Activated CD8-positive, alpha-beta memory T cell treated with anti-CD3 and anti-CD28 coated beads, Interleukin-2, amount 10 ng/mL, durations not matched to agents 7 days and 5 days (primary cell): ENCODE results near the gene MS4A6E. TPM values are rescaled to one million over a fixed set of nuclear protein-coding genes. Genes with fewer than 3 reads are reported as not detected.

Source experiments
- ATAC-seq: fragments of 150-1000 bp; cut with Tn5 transposase; one replicate; pipeline ENCODE4 v1.10.0; 2021; ENCODE audit warnings: moderate library complexity
- CTCF ChIA-PET: fragments of 350-600 bp; sonication (Branson Sonifier 250); formaldehyde crosslinking; loops from one replicate; lab custom pipeline; 2021; ENCODE audit warnings: antibody characterized with exemption; lab: Charles Lee
- DNase-seq: peaks from one replicate; pipeline ENCODE4 v3.0.0-alpha.2; 2020
- H3K27ac Mint-ChIP-seq: one replicate; pipeline ENCODE4 v1.8.0; 2021; ENCODE audit warnings: mild to moderate bottlenecking, mixed read lengths
- H3K27me3 Mint-ChIP-seq: one replicate; pipeline ENCODE4 v1.8.0; 2021; ENCODE audit warnings: mixed read lengths
- H3K36me3 Mint-ChIP-seq: one replicate; pipeline ENCODE4 v1.8.0; 2021; ENCODE audit warnings: mild to moderate bottlenecking, mixed read lengths
- H3K4me1 Mint-ChIP-seq: one replicate; pipeline ENCODE4 v1.8.0; 2021; ENCODE audit warnings: mixed read lengths
- H3K4me3 Mint-ChIP-seq: one replicate; pipeline ENCODE4 v1.8.0; 2021; ENCODE audit warnings: mild to moderate bottlenecking, moderate library complexity, mixed read lengths
- H3K9me3 Mint-ChIP-seq: one replicate; pipeline ENCODE4 v1.8.0; 2022; ENCODE audit warnings: low read depth, mixed read lengths
- total RNA-seq, 2 experiments: library from RNA; stranded (reverse); gene quantifications; one replicate each; pipeline ENCODE4 v1.2.3, GENCODE V29; 2021

The MS4A6E gene
- total RNA-seq, 2 experiments from 2014 or later: not detected

- H3K9me3 Mint-ChIP-seq: no peaks in the 10 kb centered on the region
- no peak overlapping the region for H3K27ac Mint-ChIP-seq
- H3K27me3 Mint-ChIP-seq: peaks cover 5% of the 10 kb centered on the region
- no peaks in the 10 kb centered on the region for H3K4me1 Mint-ChIP-seq
- DNase-seq (no peak), ATAC-seq (no peak)
- no peak overlapping the region for H3K4me3 Mint-ChIP-seq
- H3K36me3 Mint-ChIP-seq: no peaks in the 10 kb centered on the region
- CTCF ChIA-PET: no interaction called here
Observed at GRCh38 chr11:60314635-60315321, 12.3 kb upstream of the MS4A6E start.

GRCh38 chr11:60315871-60316270 lies 11.2 kb upstream of the MS4A6E start:
- no peak for ATAC-seq
- Mint-ChIP-seq H3K9me3 (no peaks in the 10 kb centered on the region), H3K4me1 (no peaks in the 10 kb centered on the region), H3K27me3 (peaks cover 5% of the 10 kb centered on the region), H3K36me3 (no peaks in the 10 kb centered on the region), H3K27ac (no peak overlapping the region), H3K4me3 (no peak overlapping the region)
- no peak for DNase-seq
- CTCF ChIA-PET: interaction anchor here (0.6 to 0.8 kb wide), 2 partner anchors 28 to 266 kb away, joined by 4 to 5 read pairs; no protein-coding TSS in a partner anchor

- H3K27ac Mint-ChIP-seq: no peak overlapping the region
- no peak overlapping the region for H3K4me3 Mint-ChIP-seq
- DNase-seq (no peak), ATAC-seq (no peak)
- CTCF ChIA-PET: interaction anchor here (0.6 to 0.8 kb wide), 2 partner anchors 28 to 266 kb away, joined by 4 to 5 read pairs; no protein-coding TSS in a partner anchor
- no peaks in the 10 kb centered on the region for H3K36me3 Mint-ChIP-seq
- no peaks in the 10 kb centered on the region for H3K9me3 Mint-ChIP-seq
- H3K4me1 Mint-ChIP-seq: no peaks in the 10 kb centered on the region
- H3K27me3 Mint-ChIP-seq: peaks cover 7% of the 10 kb centered on the region
Observed at GRCh38 chr11:60316317-60316716, 10.7 kb upstream of the MS4A6E start.

DNA sequence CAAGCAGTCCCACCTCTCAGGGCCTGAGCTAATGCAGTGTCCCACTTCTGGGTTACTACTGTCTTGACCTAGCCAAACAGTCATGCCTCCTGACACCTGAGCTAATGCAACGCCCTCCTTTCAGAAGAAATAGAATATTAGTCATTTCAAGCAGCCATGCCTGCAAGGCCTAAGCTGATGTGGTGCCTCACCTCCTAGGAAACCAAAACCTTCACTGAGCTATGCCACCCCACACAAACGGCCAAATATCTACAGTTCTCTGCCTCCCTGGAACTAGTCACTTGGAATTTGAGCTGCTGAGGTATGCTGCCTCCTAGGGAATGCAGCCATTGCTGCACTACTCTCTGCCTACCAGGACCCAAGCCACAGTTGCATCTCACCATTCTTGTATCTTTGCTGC lies 8.3 kb upstream of the MS4A6E start:
- Mint-ChIP-seq H3K4me1 (no peaks in the 10 kb centered on the region), H3K27me3 (peaks cover 8% of the 10 kb centered on the region), H3K36me3 (no peaks in the 10 kb centered on the region), H3K9me3 (no peaks in the 10 kb centered on the region), H3K27ac (no peak overlapping the region), H3K4me3 (no peak overlapping the region)
- CTCF ChIA-PET: interaction anchor here (1.1 kb wide), 1 partner anchor 27 kb away, joined by 3 read pairs; no protein-coding TSS in a partner anchor
- DNase-seq: no peak
- no peak for ATAC-seq

DNA sequence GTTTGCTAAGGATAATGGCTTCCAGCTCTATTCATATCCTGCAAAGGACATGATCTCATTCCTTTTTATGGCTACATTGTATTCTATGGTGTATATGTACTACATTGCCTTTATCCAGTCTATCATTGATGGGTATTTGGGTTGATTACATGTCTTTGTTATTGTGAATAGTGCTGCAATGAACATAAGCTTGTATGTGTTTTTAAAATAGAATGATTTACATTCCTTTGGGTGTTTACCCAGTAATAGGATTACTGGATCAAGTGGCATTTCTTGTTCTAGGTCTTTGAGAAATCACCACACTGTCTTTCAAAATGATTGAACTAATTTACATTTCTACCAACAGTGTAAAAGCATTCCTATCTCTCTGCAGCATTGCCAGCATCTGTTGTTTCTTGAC lies 6.0 kb upstream of the MS4A6E start:
- no peak for ATAC-seq
- Mint-ChIP-seq H3K36me3 (no peaks in the 10 kb centered on the region), H3K4me3 (no peak overlapping the region), H3K27me3 (peaks cover 8% of the 10 kb centered on the region), H3K9me3 (no peaks in the 10 kb centered on the region), H3K4me1 (no peaks in the 10 kb centered on the region), H3K27ac (no peak overlapping the region)
- CTCF ChIA-PET: no interaction called here
- no peak for DNase-seq

DNA sequence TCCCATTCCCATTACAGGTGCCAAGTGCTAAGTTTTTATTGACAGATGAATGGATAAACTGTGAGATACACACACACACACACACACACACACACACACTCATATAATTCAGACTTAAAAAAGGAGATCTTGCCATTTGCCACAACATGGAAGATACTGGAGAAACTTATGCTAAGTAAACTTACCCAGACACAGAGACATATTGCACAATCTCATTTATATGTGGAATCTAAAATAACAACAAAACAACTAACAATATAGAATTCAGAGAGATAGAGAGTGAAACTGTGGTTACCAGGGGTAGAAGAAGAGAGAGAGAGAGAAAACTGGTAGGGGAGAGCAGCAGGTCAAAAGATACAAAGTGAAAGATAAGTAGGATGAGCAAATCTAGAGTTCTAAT lies 1.4 kb downstream of the MS4A6E start:
- ATAC-seq: no peak
- Mint-ChIP-seq H3K36me3 (no peaks in the 10 kb centered on the region), H3K4me1 (no peaks in the 10 kb centered on the region), H3K27ac (no peak overlapping the region), H3K4me3 (no peak overlapping the region), H3K9me3 (no peaks in the 10 kb centered on the region), H3K27me3 (peaks cover 13% of the 10 kb centered on the region)
- CTCF ChIA-PET: no interaction called here
- DNase-seq: no peak

- no peak for DNase-seq
- CTCF ChIA-PET: interaction anchor here (2.9 kb wide), 1 partner anchor 31 kb away, joined by 10 read pairs; no protein-coding TSS in a partner anchor
- Mint-ChIP-seq H3K36me3 (no peaks in the 10 kb centered on the region), H3K27me3 (peaks cover 23% of the 10 kb centered on the region), H3K4me1 (peaks cover 6% of the 10 kb centered on the region), H3K9me3 (no peaks in the 10 kb centered on the region), H3K4me3 (no peak overlapping the region), H3K27ac (no peak overlapping the region)
- no peak for ATAC-seq
Observed at GRCh38 chr11:60332846-60333245, 5.8 kb downstream of the MS4A6E start.

DNA sequence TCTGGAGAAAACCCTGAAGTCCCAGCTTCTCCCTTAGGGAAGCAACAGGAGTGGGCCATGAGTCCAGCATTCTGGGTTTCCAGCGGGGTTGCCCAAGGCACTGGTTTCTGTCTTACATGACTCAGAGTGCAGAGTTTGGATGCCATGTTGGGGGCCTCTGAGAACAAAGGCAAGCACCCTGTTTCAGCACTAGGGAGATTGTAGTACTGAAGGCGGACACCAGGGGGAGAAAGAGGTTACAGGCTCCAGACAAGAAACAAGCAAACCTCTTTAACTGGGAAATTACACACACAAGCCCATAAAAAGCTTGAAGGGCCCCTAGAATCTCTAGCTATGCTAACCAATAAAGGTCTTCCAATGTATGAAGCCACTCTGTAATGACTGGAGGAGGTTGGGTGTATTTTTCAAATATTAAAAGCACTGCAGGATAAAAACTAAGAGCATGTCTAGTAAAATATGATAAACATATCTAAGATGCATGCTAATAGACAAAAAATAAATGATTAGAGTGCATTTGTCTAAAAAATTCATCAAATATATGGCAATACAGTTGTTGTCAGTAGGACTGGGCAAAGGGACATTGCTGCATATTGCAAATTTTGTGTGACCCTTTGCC lies 7.1 kb downstream of the MS4A6E start:
- peaks cover 32% of the 10 kb centered on the region for H3K27me3 Mint-ChIP-seq
- no peak overlapping the region for H3K27ac Mint-ChIP-seq
- no peaks in the 10 kb centered on the region for H3K9me3 Mint-ChIP-seq
- ATAC-seq (peak; percentile 65), DNase-seq (peak; percentile 68)
- H3K4me1 Mint-ChIP-seq: peaks cover 9% of the 10 kb centered on the region
- no peak overlapping the region for H3K4me3 Mint-ChIP-seq
- no peaks in the 10 kb centered on the region for H3K36me3 Mint-ChIP-seq
- CTCF ChIA-PET: interaction anchor here (1.0 to 2.9 kb wide), 4 partner anchors 8 to 33 kb away, joined by 3 to 10 read pairs (median 3); no protein-coding TSS in a partner anchor

GRCh38 chr11:60336767-60337391 lies 9.8 kb downstream of the MS4A6E start:
- DNase-seq (no peak), ATAC-seq (no peak)
- CTCF ChIA-PET: no interaction called here
- Mint-ChIP-seq H3K27me3 (peaks cover 40% of the 10 kb centered on the region), H3K36me3 (no peaks in the 10 kb centered on the region), H3K4me1 (peaks cover 9% of the 10 kb centered on the region), H3K9me3 (no peaks in the 10 kb centered on the region), H3K27ac (no peak overlapping the region), H3K4me3 (no peak overlapping the region)

GRCh38 chr11:60338053-60338452 lies 11.0 kb downstream of the MS4A6E start:
- Mint-ChIP-seq H3K4me3 (no peak overlapping the region), H3K4me1 (peaks cover 9% of the 10 kb centered on the region), H3K9me3 (no peaks in the 10 kb centered on the region), H3K27me3 (peaks cover 30% of the 10 kb centered on the region), H3K27ac (no peak overlapping the region), H3K36me3 (no peaks in the 10 kb centered on the region)
- DNase-seq: no peak
- CTCF ChIA-PET: no interaction called here
- no peak for ATAC-seq

DNA sequence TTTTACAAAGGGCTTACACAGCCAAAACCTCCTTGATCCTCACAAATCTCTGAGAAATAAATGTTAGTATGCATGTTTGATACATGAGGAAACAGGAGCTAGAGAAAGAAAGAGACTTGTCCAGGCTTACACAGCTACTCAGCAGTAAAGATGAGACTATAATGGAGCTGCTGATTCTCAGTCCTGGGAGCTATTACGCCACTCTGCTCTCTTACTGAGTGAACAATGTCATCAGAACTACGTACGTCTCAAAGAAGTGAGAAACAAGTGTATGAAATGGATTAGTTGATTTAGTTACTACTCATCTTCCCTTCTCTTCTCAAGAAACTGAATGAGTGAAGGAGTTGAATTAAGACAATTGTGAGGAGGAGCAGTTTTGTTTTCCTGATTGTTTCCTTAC lies 12.3 kb downstream of the MS4A6E start:
- DNase-seq (no peak), ATAC-seq (no peak)
- CTCF ChIA-PET: no interaction called here
- H3K27ac Mint-ChIP-seq: no peak overlapping the region
- H3K27me3 Mint-ChIP-seq: peaks cover 29% of the 10 kb centered on the region
- H3K9me3 Mint-ChIP-seq: no peaks in the 10 kb centered on the region
- no peak overlapping the region for H3K4me3 Mint-ChIP-seq
- peaks cover 9% of the 10 kb centered on the region for H3K4me1 Mint-ChIP-seq
- no peaks in the 10 kb centered on the region for H3K36me3 Mint-ChIP-seq

DNA sequence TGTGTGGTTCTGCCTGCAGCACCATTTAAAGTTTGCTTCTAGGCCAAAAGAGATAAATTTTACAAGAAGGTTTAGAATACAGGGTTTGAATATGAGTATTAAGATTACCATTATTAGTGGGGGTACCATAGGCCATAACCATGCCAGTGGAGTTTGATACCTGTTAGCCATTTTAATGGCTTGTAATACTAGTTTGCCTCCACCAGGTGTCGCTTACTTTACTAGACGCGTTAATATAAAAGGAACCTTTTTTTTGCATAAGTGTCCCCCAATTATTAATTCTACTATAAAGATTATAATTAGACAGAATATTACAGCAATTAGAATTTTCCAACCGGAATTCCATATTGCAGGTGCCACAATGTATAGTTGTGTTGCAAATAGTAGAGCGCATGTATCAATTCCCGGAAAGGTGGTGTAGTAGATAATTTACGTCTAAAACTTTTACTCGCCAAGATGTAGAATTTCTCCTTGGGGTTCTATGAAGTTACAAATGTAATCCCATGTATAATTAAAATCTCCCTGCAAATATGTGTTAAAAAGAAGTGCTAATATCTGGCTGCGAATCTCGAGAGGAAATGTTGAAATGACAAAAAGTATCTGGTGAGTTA lies 16.1 kb downstream of the MS4A6E start:
- ATAC-seq (no peak), DNase-seq (no peak)
- H3K36me3 Mint-ChIP-seq: no peaks in the 10 kb centered on the region
- CTCF ChIA-PET: interaction anchor here (0.7 to 1.6 kb wide), 3 partner anchors 20 to 252 kb away, joined by 3 read pairs; no protein-coding TSS in a partner anchor
- no peaks in the 10 kb centered on the region for H3K9me3 Mint-ChIP-seq
- H3K4me1 Mint-ChIP-seq: peaks cover under 1% of the 10 kb centered on the region
- no peak overlapping the region for H3K4me3 Mint-ChIP-seq
- no peak overlapping the region for H3K27ac Mint-ChIP-seq
- H3K27me3 Mint-ChIP-seq: peaks cover 30% of the 10 kb centered on the region

GRCh38 chr11:60344146-60344545 lies 17.1 kb downstream of the MS4A6E start:
- H3K27ac Mint-ChIP-seq: no peak overlapping the region
- DNase-seq: no peak
- ATAC-seq: no peak
- no peaks in the 10 kb centered on the region for H3K9me3 Mint-ChIP-seq
- CTCF ChIA-PET: interaction anchor here (1.5 to 3.3 kb wide), 3 partner anchors 19 to 270 kb away, joined by 4 to 16 read pairs (median 4); no protein-coding TSS in a partner anchor
- no peaks in the 10 kb centered on the region for H3K36me3 Mint-ChIP-seq
- peaks cover 28% of the 10 kb centered on the region for H3K27me3 Mint-ChIP-seq
- H3K4me1 Mint-ChIP-seq: no peaks in the 10 kb centered on the region
- H3K4me3 Mint-ChIP-seq: no peak overlapping the region
